MM.1S (cell line): ENCODE data around the gene SCLY.

Experiments used
- EZH2 ChIP-seq: fragments of 300-600 bp; sonication (generic); optimal IDR thresholded peaks from 2 replicates; pipeline ENCODE3; 2017; ENCODE audit warnings: low read depth, mild to moderate bottlenecking, antibody characterized with exemption, low read length, mixed read lengths
- EZH2phosphoT487 ChIP-seq: fragments of 300-600 bp; sonication (generic); IDR thresholded peaks from 2 replicates; pipeline ENCODE4 v1.6.1; 2018; ENCODE audit warnings: antibody characterized with exemption, low read length
- TF ChIP-seq, protein P1 (sequence below): fragments of 300-600 bp; sonication (generic); IDR thresholded peaks from 2 replicates; pipeline ENCODE4 v1.5.1; 2016; ENCODE audit warnings: antibody characterized with exemption, low read length, mixed read lengths

DNA sequence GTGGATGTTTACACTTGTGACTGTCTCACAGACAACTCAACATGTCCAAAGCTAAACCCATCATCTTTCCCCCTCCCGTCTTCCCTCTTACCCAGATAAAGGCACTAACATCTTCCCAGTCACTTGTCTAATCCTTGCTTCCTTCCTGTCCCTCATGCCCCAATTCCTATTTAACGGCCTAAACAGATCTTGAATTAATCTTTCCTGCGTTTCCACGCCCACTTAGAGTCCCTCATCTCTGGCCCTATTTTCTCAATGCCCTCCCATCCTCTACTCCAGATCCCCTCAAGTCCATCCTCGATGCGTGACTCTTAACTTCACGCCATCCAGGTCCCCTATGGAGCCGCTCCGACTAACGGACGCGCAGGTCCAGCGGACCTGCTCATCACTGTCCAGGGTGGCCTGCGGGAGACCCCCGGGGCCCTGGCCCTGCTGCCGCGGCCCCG is 682 bp upstream of the SCLY start:
- TF ChIP-seq EZH2phosphoT487: no peak
- TF ChIP-seq, protein P1, sequence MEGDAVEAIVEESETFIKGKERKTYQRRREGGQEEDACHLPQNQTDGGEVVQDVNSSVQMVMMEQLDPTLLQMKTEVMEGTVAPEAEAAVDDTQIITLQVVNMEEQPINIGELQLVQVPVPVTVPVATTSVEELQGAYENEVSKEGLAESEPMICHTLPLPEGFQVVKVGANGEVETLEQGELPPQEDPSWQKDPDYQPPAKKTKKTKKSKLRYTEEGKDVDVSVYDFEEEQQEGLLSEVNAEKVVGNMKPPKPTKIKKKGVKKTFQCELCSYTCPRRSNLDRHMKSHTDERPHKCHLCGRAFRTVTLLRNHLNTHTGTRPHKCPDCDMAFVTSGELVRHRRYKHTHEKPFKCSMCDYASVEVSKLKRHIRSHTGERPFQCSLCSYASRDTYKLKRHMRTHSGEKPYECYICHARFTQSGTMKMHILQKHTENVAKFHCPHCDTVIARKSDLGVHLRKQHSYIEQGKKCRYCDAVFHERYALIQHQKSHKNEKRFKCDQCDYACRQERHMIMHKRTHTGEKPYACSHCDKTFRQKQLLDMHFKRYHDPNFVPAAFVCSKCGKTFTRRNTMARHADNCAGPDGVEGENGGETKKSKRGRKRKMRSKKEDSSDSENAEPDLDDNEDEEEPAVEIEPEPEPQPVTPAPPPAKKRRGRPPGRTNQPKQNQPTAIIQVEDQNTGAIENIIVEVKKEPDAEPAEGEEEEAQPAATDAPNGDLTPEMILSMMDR: no peak
- TF ChIP-seq EZH2: no peak
